Measurements from ENCODE around the gene ZNF337. TPM values are rescaled to one million over a fixed set of nuclear protein-coding genes. Genes with fewer than 3 reads are reported as not detected.
"Not testable (repeated sequence)": the region's sequence is repeated elsewhere in the genome, so short reads cannot be mapped to it uniquely, and the experiment has no call there.

Gene ZNF337
- total RNA-seq, 1 experiment from 2014 or later = 9.1 TPM

DNA sequence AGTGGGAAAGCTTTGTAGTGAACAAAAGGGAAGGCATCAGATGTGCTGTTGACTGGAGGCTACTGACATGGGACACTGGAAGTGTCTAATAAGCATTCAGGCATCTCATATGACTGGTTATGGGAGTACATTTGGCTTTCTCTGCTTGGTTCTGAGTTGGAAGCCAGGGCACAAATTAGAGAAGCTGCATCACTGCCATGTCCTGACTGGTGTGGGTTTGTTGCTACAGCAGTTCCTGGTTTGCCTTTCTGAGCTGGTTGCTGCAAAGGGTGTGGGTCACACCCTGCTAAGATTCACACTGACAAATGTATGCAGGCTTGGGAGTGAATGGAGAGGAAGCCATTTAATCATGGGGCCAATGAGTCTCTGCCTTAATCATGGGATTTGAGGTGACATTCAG lies 36.7 kb downstream of the ZNF337 start:
- in situ Hi-C loops (cut with HindIII; ENCODE audit: low pct_unique_long_range_greater_than_20kb, low sequenced_read_pairs) = no loop called here
- POLR2A ChIA-PET = no interaction called here
- TF ChIP-seq POLR2AphosphoS5 (IDR thresholded peaks at IDR 0.05; ENCODE audit: low read depth, low read length) (no peak), TCF7L2 (IDR thresholded peaks at IDR 0.05; ENCODE audit: low read depth, low read length) (no peak), SIN3A (IDR thresholded peaks at IDR 0.05; ENCODE audit: borderline replicate concordance, insufficient read depth, low read depth, low read length) (no peak)
- TF ChIP-seq, protein P1, sequence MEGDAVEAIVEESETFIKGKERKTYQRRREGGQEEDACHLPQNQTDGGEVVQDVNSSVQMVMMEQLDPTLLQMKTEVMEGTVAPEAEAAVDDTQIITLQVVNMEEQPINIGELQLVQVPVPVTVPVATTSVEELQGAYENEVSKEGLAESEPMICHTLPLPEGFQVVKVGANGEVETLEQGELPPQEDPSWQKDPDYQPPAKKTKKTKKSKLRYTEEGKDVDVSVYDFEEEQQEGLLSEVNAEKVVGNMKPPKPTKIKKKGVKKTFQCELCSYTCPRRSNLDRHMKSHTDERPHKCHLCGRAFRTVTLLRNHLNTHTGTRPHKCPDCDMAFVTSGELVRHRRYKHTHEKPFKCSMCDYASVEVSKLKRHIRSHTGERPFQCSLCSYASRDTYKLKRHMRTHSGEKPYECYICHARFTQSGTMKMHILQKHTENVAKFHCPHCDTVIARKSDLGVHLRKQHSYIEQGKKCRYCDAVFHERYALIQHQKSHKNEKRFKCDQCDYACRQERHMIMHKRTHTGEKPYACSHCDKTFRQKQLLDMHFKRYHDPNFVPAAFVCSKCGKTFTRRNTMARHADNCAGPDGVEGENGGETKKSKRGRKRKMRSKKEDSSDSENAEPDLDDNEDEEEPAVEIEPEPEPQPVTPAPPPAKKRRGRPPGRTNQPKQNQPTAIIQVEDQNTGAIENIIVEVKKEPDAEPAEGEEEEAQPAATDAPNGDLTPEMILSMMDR (IDR thresholded peaks at IDR 0.05) = no peak
- TF ChIP-seq, protein P2, sequence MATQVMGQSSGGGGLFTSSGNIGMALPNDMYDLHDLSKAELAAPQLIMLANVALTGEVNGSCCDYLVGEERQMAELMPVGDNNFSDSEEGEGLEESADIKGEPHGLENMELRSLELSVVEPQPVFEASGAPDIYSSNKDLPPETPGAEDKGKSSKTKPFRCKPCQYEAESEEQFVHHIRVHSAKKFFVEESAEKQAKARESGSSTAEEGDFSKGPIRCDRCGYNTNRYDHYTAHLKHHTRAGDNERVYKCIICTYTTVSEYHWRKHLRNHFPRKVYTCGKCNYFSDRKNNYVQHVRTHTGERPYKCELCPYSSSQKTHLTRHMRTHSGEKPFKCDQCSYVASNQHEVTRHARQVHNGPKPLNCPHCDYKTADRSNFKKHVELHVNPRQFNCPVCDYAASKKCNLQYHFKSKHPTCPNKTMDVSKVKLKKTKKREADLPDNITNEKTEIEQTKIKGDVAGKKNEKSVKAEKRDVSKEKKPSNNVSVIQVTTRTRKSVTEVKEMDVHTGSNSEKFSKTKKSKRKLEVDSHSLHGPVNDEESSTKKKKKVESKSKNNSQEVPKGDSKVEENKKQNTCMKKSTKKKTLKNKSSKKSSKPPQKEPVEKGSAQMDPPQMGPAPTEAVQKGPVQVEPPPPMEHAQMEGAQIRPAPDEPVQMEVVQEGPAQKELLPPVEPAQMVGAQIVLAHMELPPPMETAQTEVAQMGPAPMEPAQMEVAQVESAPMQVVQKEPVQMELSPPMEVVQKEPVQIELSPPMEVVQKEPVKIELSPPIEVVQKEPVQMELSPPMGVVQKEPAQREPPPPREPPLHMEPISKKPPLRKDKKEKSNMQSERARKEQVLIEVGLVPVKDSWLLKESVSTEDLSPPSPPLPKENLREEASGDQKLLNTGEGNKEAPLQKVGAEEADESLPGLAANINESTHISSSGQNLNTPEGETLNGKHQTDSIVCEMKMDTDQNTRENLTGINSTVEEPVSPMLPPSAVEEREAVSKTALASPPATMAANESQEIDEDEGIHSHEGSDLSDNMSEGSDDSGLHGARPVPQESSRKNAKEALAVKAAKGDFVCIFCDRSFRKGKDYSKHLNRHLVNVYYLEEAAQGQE (IDR thresholded peaks at IDR 0.05; ENCODE audit: insufficient read depth in 1 of 2, low read depth in 2 of 2, low read length in 1 of 2) = no peak

DNA sequence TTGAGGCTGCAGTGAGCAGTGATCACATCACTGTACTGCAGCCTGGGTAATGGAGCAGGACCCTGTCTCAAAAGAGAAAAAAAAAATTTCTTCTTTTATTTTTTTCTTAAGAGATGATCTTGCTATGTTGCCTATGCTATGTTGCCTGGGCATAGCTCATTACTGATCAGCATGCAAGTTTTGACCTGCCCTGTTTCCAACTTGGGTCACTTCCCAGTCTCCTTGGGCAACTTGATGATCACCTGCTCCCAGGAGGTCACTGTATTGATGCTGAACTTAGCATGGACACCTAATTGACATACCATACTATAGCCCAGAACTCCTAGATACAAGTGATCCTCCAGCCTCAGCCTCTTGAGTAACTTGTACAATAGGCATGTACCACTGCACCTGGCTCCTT lies 42.2 kb downstream of the ZNF337 start:
- no peak for ATAC-seq
- ChIA-PET CTCF (no interaction called here), POLR2A (no interaction called here)
- intact Hi-C loops (cut with micrococcal nuclease; ENCODE audit: unreplicated experiment) = no loop called here
- Histone ChIP-seq H3K4me3 (ENCODE audit: low read depth in 2 of 2, low read length in 2 of 2) (no peak overlapping the region), H3K27ac (ENCODE audit: low read length) (no peak overlapping the region), H3K9me3 (ENCODE audit: control insufficient read depth, insufficient read depth, low read depth, low read length) (no peaks in the 10 kb centered on the region), H3K4me1 (ENCODE audit: control insufficient read depth, insufficient read depth, low read length) (no peaks in the 10 kb centered on the region), H3K27me3 (ENCODE audit: control insufficient read depth, insufficient read depth, low read length) (no peaks in the 10 kb centered on the region), H3K36me3 (ENCODE audit: control insufficient read depth, insufficient read depth, low read length) (no peaks in the 10 kb centered on the region)
- no TSS peak for BruUV-seq (replicated peaks)
- no peak for DNase-seq (ENCODE audit: low read depth, low spot score)
- in situ Hi-C loops (cut with HindIII; ENCODE audit: low pct_unique_long_range_greater_than_20kb, low sequenced_read_pairs) = no loop called here
- TF ChIP-seq, protein P2 (IDR thresholded peaks at IDR 0.05; ENCODE audit: insufficient read depth in 1 of 2, low read depth in 2 of 2, low read length in 1 of 2) = no peak
- TF ChIP-seq POLR2AphosphoS5 (IDR thresholded peaks at IDR 0.05; ENCODE audit: low read depth, low read length) (no peak), SIN3A (IDR thresholded peaks at IDR 0.05; ENCODE audit: borderline replicate concordance, insufficient read depth, low read depth, low read length) (no peak), TCF7L2 (IDR thresholded peaks at IDR 0.05; ENCODE audit: low read depth, low read length) (no peak)
- TF ChIP-seq, protein P1 (IDR thresholded peaks at IDR 0.05) = no peak

More for the DNA sequence above, 36.7 kb downstream of the ZNF337 start:
- CTCF ChIA-PET = interaction anchor here (0.7 kb wide), 1 partner anchor 34 kb away, joined by 3 read pairs; no protein-coding TSS in a partner anchor
- BruUV-seq (replicated peaks) = no TSS peak
- Histone ChIP-seq H3K4me3 (ENCODE audit: low read depth in 2 of 2, low read length in 2 of 2) (no peak overlapping the region), H3K4me1 (ENCODE audit: control insufficient read depth, insufficient read depth, low read length) (no peaks in the 10 kb centered on the region), H3K9me3 (ENCODE audit: control insufficient read depth, insufficient read depth, low read depth, low read length) (no peaks in the 10 kb centered on the region), H3K27me3 (ENCODE audit: control insufficient read depth, insufficient read depth, low read length) (no peaks in the 10 kb centered on the region), H3K27ac (ENCODE audit: low read length) (no peak overlapping the region), H3K36me3 (ENCODE audit: control insufficient read depth, insufficient read depth, low read length) (no peaks in the 10 kb centered on the region)
- ATAC-seq = no peak; the same call in 1 of the 2 replicates
- intact Hi-C loops (cut with micrococcal nuclease; ENCODE audit: unreplicated experiment) = no loop called here
- no peak for DNase-seq (ENCODE audit: low read depth, low spot score)

DNA sequence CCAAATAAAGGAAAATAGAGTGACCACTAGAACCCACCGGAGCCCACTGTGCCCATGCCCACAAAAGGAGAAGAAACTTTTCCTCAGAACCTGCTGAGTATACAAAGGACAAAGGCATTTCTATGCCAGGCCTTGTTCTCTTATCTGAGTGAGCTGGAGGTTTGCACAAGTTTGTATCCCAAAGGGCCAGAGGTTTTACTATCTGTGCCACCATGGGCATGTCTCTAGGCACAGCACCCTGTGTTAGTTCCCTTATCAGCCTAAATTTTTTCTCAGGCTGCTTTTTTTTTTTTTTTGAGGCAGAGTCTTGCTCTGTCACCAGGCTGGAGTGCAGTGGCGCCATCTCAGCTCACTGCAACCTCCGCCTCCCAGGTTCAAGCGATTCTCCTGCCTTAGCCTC lies 43.8 kb downstream of the ZNF337 start:
- H3K9me3 ChIP-seq (ENCODE audit: control insufficient read depth, insufficient read depth, low read depth, low read length); intact Hi-C loops (cut with micrococcal nuclease; ENCODE audit: unreplicated experiment); H3K27ac ChIP-seq (ENCODE audit: low read length); BruUV-seq (replicated peaks); H3K4me3 ChIP-seq (ENCODE audit: low read depth in 2 of 2, low read length in 2 of 2); DNase-seq (ENCODE audit: low read depth, low spot score); H3K27me3 ChIP-seq (ENCODE audit: control insufficient read depth, insufficient read depth, low read length); ATAC-seq; H3K4me1 ChIP-seq (ENCODE audit: control insufficient read depth, insufficient read depth, low read length); CTCF ChIA-PET; H3K36me3 ChIP-seq (ENCODE audit: control insufficient read depth, insufficient read depth, low read length); in situ Hi-C loops (cut with HindIII; ENCODE audit: low pct_unique_long_range_greater_than_20kb, low sequenced_read_pairs): not testable (repeated sequence)
- POLR2A ChIA-PET = interaction anchor here (0.6 to 0.7 kb wide), 2 partner anchors 30 to 539 kb away, joined by 3 to 4 read pairs; no protein-coding TSS in a partner anchor

Measured in Panc1 (cell line).